Midbrain (tissue), 1 donor: ENCODE results near the gene FGFBP2.
"Not testable (repeated sequence)": the region's sequence is repeated elsewhere in the genome, so short reads cannot be mapped to it uniquely, and the experiment has no call there.

Experiments used
- DNase-seq: peaks from one replicate; lab custom pipeline; 2025; lab: John Stamatoyannopoulos, UW

Gene FGFBP2

DNA sequence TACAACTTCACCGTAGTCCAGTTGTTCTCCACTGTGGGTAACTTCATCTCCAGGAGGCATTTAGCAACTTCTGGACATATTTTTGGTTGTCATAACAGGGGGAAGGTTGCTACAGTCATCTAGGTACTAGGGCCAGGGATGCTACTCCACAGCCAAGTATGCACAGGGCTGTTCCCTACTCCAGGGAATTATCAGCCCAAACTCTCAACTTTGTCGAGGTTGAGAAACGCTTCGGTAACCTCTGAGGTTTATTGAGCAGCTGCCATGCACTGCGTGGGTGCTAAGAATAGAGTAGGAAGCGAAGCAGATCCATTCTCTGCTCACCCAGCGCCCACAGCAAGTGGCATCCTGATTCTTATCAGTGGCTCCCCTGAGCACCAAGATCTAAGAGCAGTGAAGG is 32.7 kb downstream of the FGFBP2 start:
- no peak for DNase-seq

- DNase-seq = no peak
Measured at GRCh38 chr4:15929540-15929939, 33.4 kb downstream of the FGFBP2 start.

GRCh38 chr4:15928883-15929282 is 34.1 kb downstream of the FGFBP2 start:
- no peak for DNase-seq

GRCh38 chr4:15926486-15926885 is 36.5 kb downstream of the FGFBP2 start:
- no peak for DNase-seq

DNA sequence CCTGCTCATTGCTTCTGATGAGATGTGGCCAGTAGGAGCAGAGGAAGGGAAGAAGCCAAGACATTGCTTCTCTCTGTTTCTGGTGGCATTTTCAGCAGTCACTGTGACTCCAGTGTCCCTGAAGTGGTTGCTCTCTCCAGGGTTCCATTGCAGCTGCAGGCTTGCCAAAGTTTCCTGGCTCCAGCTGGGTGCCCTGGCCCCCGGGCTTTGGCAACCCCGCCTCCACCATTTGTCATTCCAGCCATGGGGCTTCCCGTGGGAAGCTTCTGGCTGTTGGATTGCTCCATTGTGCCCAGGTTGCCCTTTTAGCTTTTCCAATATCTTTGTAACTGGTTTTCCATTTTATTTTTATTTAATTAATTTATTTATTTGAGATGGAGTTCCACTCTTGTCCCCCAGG is 37.1 kb downstream of the FGFBP2 start:
- DNase-seq = no peak

DNA sequence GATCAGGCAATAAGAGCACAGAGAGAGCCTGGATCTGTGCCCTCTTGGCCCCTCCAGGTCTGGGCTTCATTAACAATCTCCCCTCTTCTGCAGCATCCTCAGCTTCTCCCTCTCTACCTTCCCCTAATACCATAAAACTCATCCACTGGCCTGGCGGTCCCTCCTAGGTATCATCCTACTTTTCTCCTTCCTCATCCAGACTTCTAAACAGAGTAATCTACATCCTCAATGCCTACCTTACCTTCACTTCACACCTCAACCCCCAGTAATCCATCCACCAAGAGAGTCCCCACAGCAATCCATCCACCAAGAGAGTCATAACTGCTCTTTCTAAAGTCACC is 41.4 kb downstream of the FGFBP2 start:
- no peak for DNase-seq

DNA sequence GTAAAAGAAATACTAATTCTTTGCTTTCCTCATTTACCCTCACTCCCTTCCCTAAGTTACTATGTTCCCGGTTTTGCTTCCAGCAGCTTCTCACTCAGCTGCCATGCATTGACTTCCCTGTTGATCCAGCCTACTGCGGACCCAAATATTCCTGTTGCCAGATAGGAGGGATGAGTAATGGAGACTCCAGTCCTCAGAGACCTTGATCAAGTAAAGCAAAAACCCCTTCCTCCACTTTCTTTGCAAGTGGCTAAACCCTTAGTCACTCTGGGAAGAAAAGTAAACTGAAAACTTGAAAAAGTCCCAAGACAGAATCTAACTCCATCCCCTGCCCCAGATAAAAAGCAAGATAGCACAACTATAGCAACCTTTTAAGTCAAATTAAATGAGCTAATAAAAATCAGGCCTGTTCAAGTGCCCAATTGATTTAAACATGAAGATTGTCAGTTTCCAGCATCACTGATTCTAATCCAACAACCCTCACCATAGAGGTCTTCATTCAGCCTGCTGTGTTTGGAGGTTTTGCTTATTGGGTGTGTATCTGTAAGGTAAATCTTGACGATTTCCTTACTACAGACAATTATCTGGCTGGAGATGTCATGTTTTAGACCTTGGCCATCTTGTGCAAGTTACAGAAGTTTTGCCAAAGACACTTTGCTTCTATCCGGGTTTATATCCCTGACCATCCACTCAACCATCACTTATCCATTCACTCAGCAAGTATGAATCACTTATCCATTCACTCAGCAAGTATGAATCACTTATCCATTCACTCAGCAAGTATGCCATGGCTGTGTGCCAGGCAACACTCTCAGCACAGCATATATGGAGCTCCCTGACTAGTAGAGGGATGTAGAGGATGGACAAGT is 42.0 kb downstream of the FGFBP2 start:
- DNase-seq = no peak

DNA sequence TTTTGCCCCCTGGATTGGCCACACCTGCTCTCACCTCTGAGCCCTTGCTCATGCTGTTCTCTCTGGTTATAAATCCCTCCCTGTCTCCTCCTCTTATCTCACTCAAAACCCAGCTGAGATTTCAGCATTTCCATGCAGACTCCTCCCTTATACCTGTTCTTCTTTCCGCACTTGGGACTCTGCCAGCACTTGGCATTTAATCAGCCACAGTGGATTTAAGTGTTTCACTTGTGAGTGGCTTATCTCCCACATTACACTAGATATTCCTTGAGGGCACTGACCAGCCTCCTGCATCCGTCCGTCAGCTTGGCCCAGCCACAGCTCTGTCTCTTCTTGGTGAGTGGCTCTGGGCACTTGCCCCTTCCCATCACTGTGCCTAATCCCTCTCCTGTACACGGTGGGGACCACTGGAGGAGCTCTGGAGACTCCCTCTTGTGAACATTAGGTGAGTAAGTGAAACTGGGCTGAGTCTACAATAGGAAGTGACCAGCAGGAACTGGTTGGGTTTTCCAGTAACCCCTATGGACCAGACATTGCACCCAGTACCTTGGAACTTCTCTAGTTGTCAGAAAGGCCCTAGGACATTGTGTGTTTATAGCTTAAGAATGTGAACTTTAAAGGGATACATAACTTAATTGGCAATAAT is 44.4 kb downstream of the FGFBP2 start:
- DNase-seq = no peak

- DNase-seq = no peak
Measured at GRCh38 chr4:15917297-15917696, 45.7 kb downstream of the FGFBP2 start.

DNA sequence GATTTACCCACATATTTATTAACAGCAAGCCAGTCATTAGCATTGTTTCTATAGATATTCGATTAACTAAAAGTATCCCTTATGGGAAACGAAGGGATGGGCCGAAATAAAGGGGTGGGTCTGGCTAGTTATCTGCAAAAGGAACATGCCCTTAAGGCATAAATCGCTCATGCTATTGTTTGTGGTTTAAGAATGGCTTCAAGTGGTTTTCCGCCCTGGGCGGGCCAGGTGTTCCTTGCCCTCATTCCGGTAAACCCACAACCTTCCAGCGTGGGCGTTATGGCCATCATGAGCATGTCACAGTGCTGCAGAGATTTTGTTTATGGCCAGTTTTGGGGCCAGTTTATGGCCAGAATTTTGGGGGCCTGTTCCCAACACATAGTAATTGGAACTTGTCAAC is 46.6 kb downstream of the FGFBP2 start:
- not testable (repeated sequence) for DNase-seq

GRCh38 chr4:15914736-15915135 is 48.2 kb downstream of the FGFBP2 start:
- no peak for DNase-seq

- DNase-seq = no peak
Measured at GRCh38 chr4:15914291-15914690, 48.7 kb downstream of the FGFBP2 start.

DNA sequence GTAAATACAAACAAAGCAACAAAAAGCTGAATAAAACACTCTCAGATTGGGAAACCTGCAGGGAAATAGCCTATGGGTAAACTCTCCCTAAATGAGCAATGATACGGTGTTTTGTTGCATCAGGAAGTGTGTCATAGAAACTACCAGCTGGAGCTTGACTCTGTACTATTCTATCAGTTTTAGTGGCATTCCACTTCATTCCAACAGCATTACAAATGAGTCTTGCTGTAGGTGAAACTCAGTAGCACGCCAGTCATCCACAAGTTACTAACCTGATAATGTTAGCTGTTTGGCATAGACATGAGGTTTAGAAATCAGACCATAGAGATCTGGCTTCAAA is 49.4 kb downstream of the FGFBP2 start:
- DNase-seq = no peak

DNA sequence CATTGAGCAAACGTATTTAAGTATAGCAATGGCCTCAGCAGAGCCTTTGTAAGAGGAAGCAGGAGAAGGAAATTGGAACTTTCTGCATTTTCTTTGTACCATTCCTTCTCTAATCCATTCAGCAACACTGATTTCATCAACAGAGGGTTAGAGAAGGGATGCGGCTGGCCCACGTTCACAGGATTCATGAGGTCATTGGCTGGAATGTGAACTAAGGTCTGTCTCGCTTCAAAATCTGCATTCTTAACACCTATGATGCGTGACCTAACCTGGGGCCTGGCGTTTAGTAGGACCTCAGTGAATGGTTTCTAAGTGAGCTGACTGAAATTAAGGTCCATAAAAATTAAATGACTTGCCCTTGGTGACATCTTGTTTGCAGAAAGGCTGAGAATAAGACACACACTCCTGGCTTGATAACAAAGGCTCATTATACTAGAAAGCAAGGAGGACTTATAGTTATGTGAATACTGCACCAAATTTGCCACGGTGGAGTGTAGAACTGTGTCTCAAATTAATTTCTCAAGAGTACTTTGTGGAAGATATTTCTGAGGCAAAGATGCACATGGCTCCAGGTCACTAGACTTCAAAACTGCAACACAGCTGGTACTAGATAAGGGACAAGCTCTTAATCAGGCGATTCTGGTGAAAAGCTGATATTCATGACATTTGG is 49.9 kb downstream of the FGFBP2 start:
- DNase-seq = no peak

- no peak for DNase-seq
Measured at GRCh38 chr4:15912236-15912635, 50.7 kb downstream of the FGFBP2 start.
